Panc1 (cell line): Measurements from ENCODE around the gene ABCC11. TPM values are rescaled to one million over a fixed set of nuclear protein-coding genes. Genes with fewer than 3 reads are reported as not detected.

ENCODE experiments used
- ATAC-seq: fragments of 200-7000 bp; cut with Tn5 transposase; 2 replicates; pipeline ENCODE4 v1.9.1; 2020; ENCODE audit warnings: mild to moderate bottlenecking, moderate library complexity
- BruUV-seq: library from RNA; stranded (reverse); fragments of 400-500 nt; replicated peaks from 2 replicates; lab custom pipeline; 2021; lab: Mats Ljungman, UMichigan
- CTCF ChIA-PET: fragments of 300-600 bp; sonication (Branson Sonifier 250); formaldehyde crosslinking; loops from one replicate; lab custom pipeline; 2022; ENCODE audit warnings: antibody characterized with exemption; lab: Charles Lee
- POLR2A ChIA-PET: fragments of 300-600 bp; sonication (Branson Sonifier 250); formaldehyde crosslinking; loops from one replicate; lab custom pipeline; 2022; ENCODE audit warnings: antibody characterized with exemption; lab: Charles Lee
- DNase-seq: peaks from one replicate; pipeline ENCODE4 v3.0.0-alpha.2; 2010; ENCODE audit warnings: low read depth, low spot score
- H3K27ac ChIP-seq: 2 replicates; pipeline ENCODE4 v1.5.1; 2011; ENCODE audit warnings: mild to moderate bottlenecking, low read length, inconsistent platforms
- H3K27me3 ChIP-seq: fragments of 200-500 bp; sonication (Bioruptor generic); 2 replicates; pipeline ENCODE4 v1.6.0; 2014; ENCODE audit warnings: low read length, inconsistent platforms; ENCODE audit not compliant: control insufficient read depth, insufficient read depth
- H3K36me3 ChIP-seq: fragments of 200-500 bp; sonication (Bioruptor generic); 2 replicates; pipeline ENCODE4 v1.5.1; 2014; ENCODE audit warnings: inconsistent platforms, mild to moderate bottlenecking, low read length, moderate library complexity; ENCODE audit not compliant: control insufficient read depth, insufficient read depth
- H3K4me1 ChIP-seq: 2 replicates; pipeline ENCODE4 v1.5.1; 2011; ENCODE audit warnings: inconsistent platforms, mild to moderate bottlenecking, low read length, moderate library complexity; ENCODE audit not compliant: control insufficient read depth, insufficient read depth
- H3K4me3 ChIP-seq, 2 experiments: 2 replicates each; pipeline ENCODE4 v1.5.1; 2011 to 2012; ENCODE audit warnings: low read depth in 2 of 2, low read length in 2 of 2, mild to moderate bottlenecking in 2 of 2, inconsistent platforms in 1 of 2, moderate library complexity in 1 of 2
- H3K9me3 ChIP-seq: fragments of 200-500 bp; sonication (Bioruptor generic); 2 replicates; pipeline ENCODE4 v1.5.1; 2014; ENCODE audit warnings: low read depth, mild to moderate bottlenecking, inconsistent platforms, low read length, moderate library complexity; ENCODE audit not compliant: control insufficient read depth, insufficient read depth
- POLR2AphosphoS5 ChIP-seq: IDR thresholded peaks from 2 replicates; pipeline ENCODE4 v1.6.1; 2012; ENCODE audit warnings: mild to moderate bottlenecking, low read depth, low read length, moderate library complexity
- SIN3A ChIP-seq: IDR thresholded peaks from 2 replicates; pipeline ENCODE4 v1.6.1; 2012; ENCODE audit warnings: low read depth, mild to moderate bottlenecking, low read length, moderate library complexity, borderline replicate concordance; ENCODE audit not compliant: insufficient read depth
- TCF7L2 ChIP-seq: IDR thresholded peaks from 2 replicates; pipeline ENCODE4 v1.6.1; 2011; ENCODE audit warnings: mild to moderate bottlenecking, low read depth, low read length, inconsistent platforms
- in situ Hi-C: cut with HindIII; loops from 2 replicates; pipeline ENCODE4 v1.10.0; 2016; ENCODE audit warnings: low sequenced_read_pairs, low pct_unique_long_range_greater_than_20kb
- intact Hi-C: fragments of 100-400 bp; cut with micrococcal nuclease; formaldehyde crosslinking; loops from one replicate; pipeline ENCODE4 v1.10.0; 2022; ENCODE audit not compliant: unreplicated experiment
- total RNA-seq: library from RNA; stranded (reverse); gene quantifications from one replicate; pipeline ENCODE4 v1.2.1, GENCODE V29; 2021; ENCODE audit not compliant: unreplicated experiment
- TF ChIP-seq, protein P1 (sequence below), 2 experiments: IDR thresholded peaks; 2 replicates each; pipeline ENCODE4 v1.6.1; 2011 to 2012; ENCODE audit warnings: low read depth in 2 of 2, control low read depth in 1 of 2, low read length in 1 of 2, mild to moderate bottlenecking in 1 of 2, moderate library complexity in 1 of 2; ENCODE audit not compliant: insufficient read depth in 1 of 2
- TF ChIP-seq, protein P2 (sequence below): fragments of 450-650 bp; IDR thresholded peaks from 2 replicates; pipeline ENCODE4 v1.5.1; 2017; ENCODE audit warnings: mild to moderate bottlenecking

The ABCC11 gene
- total RNA-seq, 1 experiment from 2014 or later = not detected

DNA sequence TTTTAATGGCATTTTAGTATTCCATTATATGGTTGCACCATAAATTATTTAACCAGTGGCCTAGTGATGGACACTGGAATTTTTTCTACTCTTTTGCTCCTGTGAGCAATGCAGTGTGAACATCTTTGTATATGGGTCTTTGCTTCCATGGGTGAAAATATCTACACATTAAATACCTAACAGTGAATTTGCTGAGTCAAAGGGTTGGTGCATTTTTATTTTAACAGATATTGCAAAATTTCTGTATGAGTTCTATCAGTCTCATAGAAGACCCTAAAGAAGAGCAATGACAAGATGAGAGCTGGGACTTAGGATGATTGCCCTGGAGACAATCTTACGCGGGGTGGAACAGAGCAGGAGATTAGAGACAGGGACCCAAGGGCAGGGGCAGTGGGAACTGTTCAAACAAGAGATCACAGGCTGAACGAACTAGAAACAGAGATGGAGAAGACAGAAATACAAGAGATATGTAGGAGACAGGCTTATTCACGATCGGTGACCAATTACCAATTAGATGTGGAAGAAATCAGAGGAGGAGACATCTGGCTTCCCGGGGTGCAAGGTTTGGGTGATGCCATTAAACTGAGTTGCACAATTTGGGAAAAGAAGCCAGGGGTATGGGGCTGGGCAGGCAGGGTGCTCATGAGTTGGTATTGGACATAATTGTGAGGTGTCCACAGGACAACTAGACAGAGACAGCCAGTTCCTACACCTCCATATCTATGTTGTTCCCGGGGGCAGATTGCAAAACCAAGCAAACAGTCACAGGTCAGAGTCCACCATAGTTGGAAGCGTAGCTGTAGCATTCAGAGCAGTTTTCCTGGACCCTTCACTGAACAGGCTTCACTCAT, 43.1 kb downstream of the ABCC11 start:
- DNase-seq (no peak), ATAC-seq (no peak)
- no peak overlapping the region for H3K27ac ChIP-seq
- ChIA-PET POLR2A (no interaction called here), CTCF (no interaction called here)
- no peaks in the 10 kb centered on the region for H3K36me3 ChIP-seq
- H3K9me3 ChIP-seq = no peaks in the 10 kb centered on the region
- H3K4me1 ChIP-seq = no peaks in the 10 kb centered on the region
- H3K27me3 ChIP-seq = no peaks in the 10 kb centered on the region
- TF ChIP-seq, protein P1, sequence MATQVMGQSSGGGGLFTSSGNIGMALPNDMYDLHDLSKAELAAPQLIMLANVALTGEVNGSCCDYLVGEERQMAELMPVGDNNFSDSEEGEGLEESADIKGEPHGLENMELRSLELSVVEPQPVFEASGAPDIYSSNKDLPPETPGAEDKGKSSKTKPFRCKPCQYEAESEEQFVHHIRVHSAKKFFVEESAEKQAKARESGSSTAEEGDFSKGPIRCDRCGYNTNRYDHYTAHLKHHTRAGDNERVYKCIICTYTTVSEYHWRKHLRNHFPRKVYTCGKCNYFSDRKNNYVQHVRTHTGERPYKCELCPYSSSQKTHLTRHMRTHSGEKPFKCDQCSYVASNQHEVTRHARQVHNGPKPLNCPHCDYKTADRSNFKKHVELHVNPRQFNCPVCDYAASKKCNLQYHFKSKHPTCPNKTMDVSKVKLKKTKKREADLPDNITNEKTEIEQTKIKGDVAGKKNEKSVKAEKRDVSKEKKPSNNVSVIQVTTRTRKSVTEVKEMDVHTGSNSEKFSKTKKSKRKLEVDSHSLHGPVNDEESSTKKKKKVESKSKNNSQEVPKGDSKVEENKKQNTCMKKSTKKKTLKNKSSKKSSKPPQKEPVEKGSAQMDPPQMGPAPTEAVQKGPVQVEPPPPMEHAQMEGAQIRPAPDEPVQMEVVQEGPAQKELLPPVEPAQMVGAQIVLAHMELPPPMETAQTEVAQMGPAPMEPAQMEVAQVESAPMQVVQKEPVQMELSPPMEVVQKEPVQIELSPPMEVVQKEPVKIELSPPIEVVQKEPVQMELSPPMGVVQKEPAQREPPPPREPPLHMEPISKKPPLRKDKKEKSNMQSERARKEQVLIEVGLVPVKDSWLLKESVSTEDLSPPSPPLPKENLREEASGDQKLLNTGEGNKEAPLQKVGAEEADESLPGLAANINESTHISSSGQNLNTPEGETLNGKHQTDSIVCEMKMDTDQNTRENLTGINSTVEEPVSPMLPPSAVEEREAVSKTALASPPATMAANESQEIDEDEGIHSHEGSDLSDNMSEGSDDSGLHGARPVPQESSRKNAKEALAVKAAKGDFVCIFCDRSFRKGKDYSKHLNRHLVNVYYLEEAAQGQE (IDR thresholded peaks at IDR 0.05; ENCODE audit: insufficient read depth in 1 of 2, low read depth in 2 of 2, low read length in 1 of 2) = no peak
- no peak for TF ChIP-seq SIN3A
- TF ChIP-seq, protein P2, sequence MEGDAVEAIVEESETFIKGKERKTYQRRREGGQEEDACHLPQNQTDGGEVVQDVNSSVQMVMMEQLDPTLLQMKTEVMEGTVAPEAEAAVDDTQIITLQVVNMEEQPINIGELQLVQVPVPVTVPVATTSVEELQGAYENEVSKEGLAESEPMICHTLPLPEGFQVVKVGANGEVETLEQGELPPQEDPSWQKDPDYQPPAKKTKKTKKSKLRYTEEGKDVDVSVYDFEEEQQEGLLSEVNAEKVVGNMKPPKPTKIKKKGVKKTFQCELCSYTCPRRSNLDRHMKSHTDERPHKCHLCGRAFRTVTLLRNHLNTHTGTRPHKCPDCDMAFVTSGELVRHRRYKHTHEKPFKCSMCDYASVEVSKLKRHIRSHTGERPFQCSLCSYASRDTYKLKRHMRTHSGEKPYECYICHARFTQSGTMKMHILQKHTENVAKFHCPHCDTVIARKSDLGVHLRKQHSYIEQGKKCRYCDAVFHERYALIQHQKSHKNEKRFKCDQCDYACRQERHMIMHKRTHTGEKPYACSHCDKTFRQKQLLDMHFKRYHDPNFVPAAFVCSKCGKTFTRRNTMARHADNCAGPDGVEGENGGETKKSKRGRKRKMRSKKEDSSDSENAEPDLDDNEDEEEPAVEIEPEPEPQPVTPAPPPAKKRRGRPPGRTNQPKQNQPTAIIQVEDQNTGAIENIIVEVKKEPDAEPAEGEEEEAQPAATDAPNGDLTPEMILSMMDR = no peak
- TF ChIP-seq POLR2AphosphoS5 = no peak
- no peak for TF ChIP-seq TCF7L2
- no TSS peak for BruUV-seq
- no peak overlapping the region for H3K4me3 ChIP-seq
- intact Hi-C loops (no loop called here), in situ Hi-C loops (no loop called here)

DNA sequence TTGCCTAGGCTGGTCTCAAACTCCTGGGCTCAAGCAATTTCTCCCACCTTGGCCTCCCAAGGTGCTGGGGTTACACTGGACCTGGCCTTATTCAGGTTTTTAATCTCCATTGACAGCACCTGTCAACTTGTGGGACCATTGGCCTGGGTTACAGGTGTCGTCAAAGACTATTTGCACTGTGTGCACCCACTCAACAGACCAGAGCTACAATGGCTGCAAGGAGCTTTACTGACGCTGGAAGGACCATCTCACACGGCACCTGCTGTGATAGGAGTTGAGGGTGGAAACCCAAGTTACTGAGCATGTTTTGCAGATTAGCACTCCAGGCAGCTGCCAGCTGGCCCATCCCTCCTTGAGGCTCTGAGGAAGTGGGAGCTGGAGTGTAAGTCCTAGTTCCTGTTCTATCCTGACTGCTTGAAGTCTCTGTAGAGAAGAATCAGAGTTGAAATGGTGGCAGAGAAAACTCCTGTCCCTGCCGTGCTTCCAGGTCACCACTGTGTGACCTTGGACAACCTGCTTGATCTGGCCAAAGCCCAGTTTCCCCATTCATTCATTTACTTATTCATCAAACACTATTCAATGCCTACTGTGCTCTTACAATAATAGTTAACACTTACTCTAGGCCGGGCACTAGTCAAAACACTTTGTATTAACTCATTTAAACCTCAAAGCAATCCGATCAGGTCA, 45.7 kb downstream of the ABCC11 start:
- Histone ChIP-seq H3K4me1 (no peaks in the 10 kb centered on the region), H3K4me3 (no peak overlapping the region), H3K27me3 (no peaks in the 10 kb centered on the region), H3K27ac (no peak overlapping the region), H3K9me3 (no peaks in the 10 kb centered on the region), H3K36me3 (no peaks in the 10 kb centered on the region)
- ChIA-PET CTCF (no interaction called here), POLR2A (no interaction called here)
- no peak for ATAC-seq
- in situ Hi-C loops = no loop called here
- no TSS peak for BruUV-seq
- no peak for DNase-seq
- TF ChIP-seq, protein P2 = no peak
- TF ChIP-seq POLR2AphosphoS5 (no peak), TCF7L2 (no peak), SIN3A (no peak)
- TF ChIP-seq, protein P1 (IDR thresholded peaks at IDR 0.05; ENCODE audit: insufficient read depth in 1 of 2, low read depth in 2 of 2, low read length in 1 of 2) = no peak
- intact Hi-C loops = no loop called here
